ENCODE results near the gene IHH.

IHH gene

GRCh38 chr2:219010162-219010756 is 50.5 kb downstream of the IHH start:
- DNase-seq = peak; percentile 71
- Histone ChIP-seq H3K36me3 (no peaks in the 10 kb centered on the region), H3K9me3 (ENCODE audit: severe bottlenecking) (peaks cover 7% of the 10 kb centered on the region), H3K4me3 (ENCODE audit: low read depth, low read length) (no peak overlapping the region), H3K27me3 (ENCODE audit: insufficient read depth, low read depth, severe bottlenecking) (no peaks in the 10 kb centered on the region), H3K27ac (no peak overlapping the region)
- peak; percentile 92 for TF ChIP-seq CTCF (IDR thresholded peaks at IDR 0.05; ENCODE audit: low read depth, low read length)

GRCh38 chr2:219009294-219009693 is 51.4 kb downstream of the IHH start:
- H3K27ac ChIP-seq = no peak overlapping the region
- H3K4me3 ChIP-seq (ENCODE audit: low read depth, low read length) = no peak overlapping the region
- H3K9me3 ChIP-seq (ENCODE audit: severe bottlenecking) = peaks cover 7% of the 10 kb centered on the region
- no peak for DNase-seq
- H3K27me3 ChIP-seq (ENCODE audit: insufficient read depth, low read depth, severe bottlenecking) = no peaks in the 10 kb centered on the region
- no peaks in the 10 kb centered on the region for H3K36me3 ChIP-seq
- TF ChIP-seq CTCF (IDR thresholded peaks at IDR 0.05; ENCODE audit: low read depth, low read length) = no peak
